GM21360 (cell line): ENCODE measurements around the gene FAM163A.
"Not testable (repeated sequence)": the region's sequence is repeated elsewhere in the genome, so short reads cannot be mapped to it uniquely, and the experiment has no call there.

ENCODE experiments used
- ATAC-seq: cut with Tn5 transposase; IDR thresholded peaks from one replicate; pipeline ENCODE4 v1.9.1; 2021; ENCODE audit warnings: mild to moderate bottlenecking, moderate library complexity; ENCODE audit not compliant: unreplicated experiment

Gene FAM163A

GRCh38 chr1:179831852-179832699, 89.0 kb downstream of the FAM163A start:
- ATAC-seq, result no peak

GRCh38 chr1:179836686-179837445, 93.8 kb downstream of the FAM163A start:
- not testable (repeated sequence) for ATAC-seq

GRCh38 chr1:179840107-179840506, 97.0 kb downstream of the FAM163A start:
- no peak for ATAC-seq

GRCh38 chr1:179848233-179848632, 105.1 kb downstream of the FAM163A start:
- ATAC-seq, result no peak

GRCh38 chr1:179853102-179853501, 110.0 kb downstream of the FAM163A start:
- ATAC-seq, result no peak

- not testable (repeated sequence) for ATAC-seq
Observed at GRCh38 chr1:179855831-179856230, 112.7 kb downstream of the FAM163A start.

- no peak for ATAC-seq
Observed at GRCh38 chr1:179856296-179856695, 113.2 kb downstream of the FAM163A start.

GRCh38 chr1:179857009-179857408, 113.9 kb downstream of the FAM163A start:
- ATAC-seq, result no peak

- no peak for ATAC-seq
Observed at GRCh38 chr1:179860652-179861051, 117.6 kb downstream of the FAM163A start.

GRCh38 chr1:179865377-179865776, 122.3 kb downstream of the FAM163A start:
- ATAC-seq, result no peak
